A549 treated with DMSO at 1 μM for 4 hours (cell line): ENCODE data around the gene SPATA31D1. TPM values are rescaled to one million over a fixed set of nuclear protein-coding genes. Genes with fewer than 3 reads are reported as not detected.

Experiments
- total RNA-seq: library from RNA; stranded (reverse); fragments of 200-300 nt; extraction: Qiagen RNA extraction; gene quantifications from 5 replicates; pipeline ENCODE4 v1.2.3, GENCODE V29; 2022; ENCODE audit warnings: low read depth

Gene SPATA31D1
- not detected in 5 replicates for total RNA-seq

DNA sequence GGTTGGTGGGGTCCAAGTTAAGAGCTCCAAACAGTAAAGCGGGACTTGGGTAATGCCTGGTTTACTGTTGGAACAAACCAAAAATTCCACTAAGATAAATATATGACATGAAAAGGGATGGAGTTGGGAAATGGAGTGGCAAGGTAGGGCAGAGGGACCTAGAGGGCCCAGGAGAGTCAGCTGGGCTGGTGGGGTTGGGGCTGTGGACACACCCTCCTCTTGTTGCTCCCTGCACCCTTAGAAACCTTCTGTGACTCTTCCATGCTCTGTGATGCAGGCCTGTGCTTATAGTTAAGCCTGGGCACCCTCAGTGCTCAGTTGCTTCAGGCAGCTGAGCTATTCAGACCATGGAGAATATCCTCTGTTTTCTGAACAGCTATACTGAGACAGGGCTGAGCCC lies at the start of gene SPATA31D1:
SPATA31D1 (plus strand) TSS at position 301 of the 400 bp plus-strand sequence; CDS start at position 348, 47 bp downstream.

DNA sequence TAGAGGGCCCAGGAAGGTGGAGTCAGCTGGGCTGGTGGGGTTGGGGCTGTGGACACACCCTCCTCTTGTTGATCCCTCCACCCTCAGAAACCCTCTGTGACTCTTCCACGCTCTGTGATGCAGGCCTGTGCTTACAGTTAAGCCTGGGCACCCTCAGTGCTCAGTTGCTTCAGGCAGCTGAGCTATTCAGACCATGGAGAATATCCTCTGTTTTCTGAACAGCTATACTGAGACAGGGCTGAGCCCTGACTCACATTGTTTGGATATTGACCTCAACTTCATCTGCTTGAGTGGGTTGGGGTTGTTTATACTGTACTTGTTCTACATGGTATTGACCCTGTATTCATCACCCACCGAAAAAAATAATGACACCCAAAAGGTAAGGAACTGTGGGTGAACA lies 45.2 kb upstream of the SPATA31D1 start, which contains the start of gene SPATA31D3:
SPATA31D3 (plus strand) TSS at position 108 of the 400 bp plus-strand sequence; CDS start at position 194, 86 bp downstream.

Other genes with a start within 250 kb of the SPATA31D1 start
- not detected in 5 replicates for gene SPATA31D4, start 60.3 kb upstream of the SPATA31D1 start, total RNA-seq
- gene SPATA31D3, start 45.3 kb upstream of the SPATA31D1 start, total RNA-seq, result not detected in 5 replicates